ENCODE measurements around the gene DCLRE1B.

- TF ChIP-seq, protein P1, sequence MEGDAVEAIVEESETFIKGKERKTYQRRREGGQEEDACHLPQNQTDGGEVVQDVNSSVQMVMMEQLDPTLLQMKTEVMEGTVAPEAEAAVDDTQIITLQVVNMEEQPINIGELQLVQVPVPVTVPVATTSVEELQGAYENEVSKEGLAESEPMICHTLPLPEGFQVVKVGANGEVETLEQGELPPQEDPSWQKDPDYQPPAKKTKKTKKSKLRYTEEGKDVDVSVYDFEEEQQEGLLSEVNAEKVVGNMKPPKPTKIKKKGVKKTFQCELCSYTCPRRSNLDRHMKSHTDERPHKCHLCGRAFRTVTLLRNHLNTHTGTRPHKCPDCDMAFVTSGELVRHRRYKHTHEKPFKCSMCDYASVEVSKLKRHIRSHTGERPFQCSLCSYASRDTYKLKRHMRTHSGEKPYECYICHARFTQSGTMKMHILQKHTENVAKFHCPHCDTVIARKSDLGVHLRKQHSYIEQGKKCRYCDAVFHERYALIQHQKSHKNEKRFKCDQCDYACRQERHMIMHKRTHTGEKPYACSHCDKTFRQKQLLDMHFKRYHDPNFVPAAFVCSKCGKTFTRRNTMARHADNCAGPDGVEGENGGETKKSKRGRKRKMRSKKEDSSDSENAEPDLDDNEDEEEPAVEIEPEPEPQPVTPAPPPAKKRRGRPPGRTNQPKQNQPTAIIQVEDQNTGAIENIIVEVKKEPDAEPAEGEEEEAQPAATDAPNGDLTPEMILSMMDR (IDR thresholded peaks at IDR 0.05): peak in 1 of 4 experiments; percentile 23
- TF ChIP-seq POLR2A (IDR thresholded peaks at IDR 0.05): no peak
These were observed 43.9 kb downstream of the DCLRE1B start for GRCh38 chr1:113949007-113949406.
